NOMO-1 treated with dmso at 0.1 percent for 144 hours (cell line): ENCODE measurements around the gene DLG2.
"Not testable (repeated sequence)": the region's sequence is repeated elsewhere in the genome, so short reads cannot be mapped to it uniquely, and the experiment has no call there.

ENCODE experiments used
- DNase-seq: peaks from one replicate; lab custom pipeline; 2025; ENCODE audit not compliant: unreplicated experiment; lab: John Stamatoyannopoulos, UW

DLG2 gene

DNA sequence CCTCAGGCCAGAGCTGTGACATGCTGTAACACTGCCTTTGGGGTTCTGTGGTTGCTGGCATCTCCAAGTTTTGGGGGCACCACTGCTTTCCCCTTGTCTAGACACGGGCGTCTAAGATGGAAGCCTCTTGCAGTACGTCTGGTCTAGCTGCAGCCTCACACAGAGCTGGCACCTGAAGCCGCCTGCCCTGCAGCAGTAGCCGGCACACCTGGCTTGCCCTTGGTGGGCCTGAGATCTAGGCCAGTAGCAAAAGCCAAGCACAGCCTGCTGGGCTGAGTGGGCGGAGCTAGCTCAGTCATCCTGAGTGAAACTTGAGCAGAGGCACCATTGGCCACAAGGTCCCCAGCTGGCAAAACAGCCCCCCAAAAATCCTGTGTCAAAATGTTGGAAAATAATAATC is 154.2 kb downstream of the DLG2 start:
- no peak for DNase-seq

DNA sequence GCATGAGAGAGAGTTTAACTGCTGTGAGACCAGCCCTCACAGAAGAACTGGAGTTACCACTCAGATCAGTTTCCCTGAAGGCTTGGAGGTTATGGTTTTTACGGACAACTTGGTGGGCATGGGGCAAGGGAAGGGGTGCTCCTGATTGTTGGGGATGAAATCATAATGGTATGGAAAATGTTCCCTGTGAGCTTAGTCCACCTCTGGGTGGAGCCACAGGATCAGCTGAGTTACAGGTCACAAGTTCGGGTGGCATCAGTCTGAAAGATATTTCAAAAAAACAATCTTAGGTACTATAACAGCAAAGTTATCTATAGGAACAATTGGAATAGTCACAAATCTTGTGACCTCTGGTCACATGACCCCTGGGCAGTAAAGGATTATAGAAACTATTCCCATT is 162.9 kb downstream of the DLG2 start:
- DNase-seq: no peak

DNA sequence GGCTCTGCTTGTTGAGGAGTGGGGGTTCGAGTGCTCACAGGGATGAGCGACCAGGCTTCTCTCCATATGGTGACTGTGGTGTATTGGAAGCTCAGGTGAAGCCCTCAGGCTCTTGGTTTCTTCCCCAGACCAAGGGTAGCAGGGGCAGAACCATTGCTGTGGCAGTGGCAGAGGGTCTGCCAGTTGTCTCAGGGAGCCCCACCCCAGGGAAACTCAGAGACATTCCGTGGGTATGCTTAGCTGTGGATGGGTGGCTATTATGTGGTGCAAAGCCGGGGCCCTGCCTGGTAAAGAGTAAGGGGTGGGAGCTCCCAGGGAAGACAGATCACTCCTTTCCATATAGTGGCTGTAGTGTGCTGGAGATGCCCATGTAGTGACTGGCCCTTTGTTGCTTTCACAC is 167.8 kb downstream of the DLG2 start:
- DNase-seq: no peak

DNA sequence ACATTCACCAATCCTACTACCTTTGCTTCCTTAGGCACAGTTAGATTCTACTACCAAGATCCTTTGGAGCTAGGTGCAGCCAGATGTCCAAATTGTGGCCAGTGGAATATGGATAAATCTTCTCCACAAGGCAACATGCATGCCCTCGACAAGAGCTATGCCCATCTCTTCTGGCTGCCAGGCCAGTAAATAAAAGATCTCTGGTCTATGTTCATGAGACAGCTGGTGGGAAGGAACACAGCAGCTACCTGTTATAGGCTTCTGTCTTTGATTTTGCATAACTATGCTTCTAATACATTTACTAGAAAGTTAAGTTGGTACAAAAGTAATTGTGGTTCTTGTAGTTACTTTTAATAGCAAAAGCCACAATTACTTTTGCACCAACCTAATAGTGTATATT is 182.7 kb downstream of the DLG2 start:
- DNase-seq: no peak

DNA sequence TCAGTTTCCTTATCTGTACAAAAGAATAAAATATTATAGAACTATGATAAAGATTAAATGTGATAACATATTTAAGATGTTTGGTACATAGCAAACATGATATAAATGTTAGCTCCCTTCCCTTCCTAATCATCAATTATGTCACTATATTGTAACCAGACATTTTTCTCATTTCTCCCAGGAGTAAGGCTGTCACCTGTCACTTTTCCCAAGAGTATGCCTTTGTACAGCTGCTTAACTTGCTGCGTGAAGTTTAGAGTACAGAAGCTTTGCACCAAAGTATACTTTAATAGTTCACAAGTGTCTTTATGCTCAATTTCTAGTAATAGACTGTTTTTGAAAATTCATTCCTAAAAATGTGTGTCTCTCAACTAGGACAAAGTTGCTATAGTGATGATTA is 186.9 kb downstream of the DLG2 start:
- DNase-seq: no peak

DNA sequence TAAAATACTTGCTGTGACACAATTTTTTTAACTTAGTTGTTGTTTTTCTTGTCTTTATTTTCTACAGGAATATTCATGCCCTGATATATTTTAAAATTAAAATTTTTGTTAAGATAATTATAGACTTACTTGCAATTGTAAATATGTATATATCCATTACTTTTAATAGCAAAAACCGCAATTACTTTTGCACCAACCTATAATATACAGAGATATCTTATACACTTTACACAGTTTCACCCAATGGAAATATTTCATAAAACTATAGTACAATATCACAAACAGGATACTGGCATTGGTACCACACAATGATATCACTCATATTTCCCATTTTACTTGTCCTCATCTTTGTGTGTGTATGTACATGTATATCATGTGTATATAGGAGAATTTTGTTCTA is 188.8 kb downstream of the DLG2 start:
- DNase-seq: no peak

DNA sequence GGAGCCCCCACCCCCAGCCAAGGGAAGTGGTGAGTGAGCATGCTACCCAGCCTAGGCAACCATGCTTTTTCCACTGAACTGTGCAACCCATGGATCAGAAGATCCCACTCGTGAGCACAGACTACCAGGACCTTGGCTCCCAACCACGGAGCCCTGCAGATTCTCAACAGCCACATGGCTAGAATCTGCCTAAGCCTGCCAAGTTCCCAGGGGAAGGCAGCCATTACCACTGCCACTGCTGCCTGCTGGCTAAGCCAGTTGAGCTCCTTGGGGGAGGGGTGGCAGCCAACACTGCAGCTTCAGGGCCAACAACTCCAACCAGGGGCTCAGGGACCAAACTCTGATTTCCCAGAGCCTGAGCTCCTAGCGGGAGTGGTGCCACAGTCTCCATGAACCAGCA is 195.8 kb downstream of the DLG2 start:
- DNase-seq: no peak

DNA sequence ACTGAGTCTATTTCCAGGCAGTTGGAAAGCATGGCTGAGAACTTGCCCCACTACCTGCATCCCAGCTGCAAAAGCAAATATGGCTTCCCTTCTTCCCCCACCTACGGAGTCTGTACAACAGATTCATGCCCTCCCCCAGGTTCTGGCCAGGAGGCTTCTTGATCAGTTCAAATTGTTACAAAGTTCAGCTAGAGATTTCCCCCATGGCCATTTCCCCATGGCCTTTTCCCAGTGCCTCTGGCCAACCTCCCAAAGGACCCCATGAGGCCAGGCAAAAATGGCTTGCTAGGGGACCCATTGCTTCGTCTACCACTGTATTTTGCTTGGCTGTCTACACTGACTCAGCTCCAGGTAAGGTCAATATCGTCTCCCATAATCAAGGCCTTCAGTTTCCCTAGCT is 203.3 kb downstream of the DLG2 start:
- no peak for DNase-seq

DNA sequence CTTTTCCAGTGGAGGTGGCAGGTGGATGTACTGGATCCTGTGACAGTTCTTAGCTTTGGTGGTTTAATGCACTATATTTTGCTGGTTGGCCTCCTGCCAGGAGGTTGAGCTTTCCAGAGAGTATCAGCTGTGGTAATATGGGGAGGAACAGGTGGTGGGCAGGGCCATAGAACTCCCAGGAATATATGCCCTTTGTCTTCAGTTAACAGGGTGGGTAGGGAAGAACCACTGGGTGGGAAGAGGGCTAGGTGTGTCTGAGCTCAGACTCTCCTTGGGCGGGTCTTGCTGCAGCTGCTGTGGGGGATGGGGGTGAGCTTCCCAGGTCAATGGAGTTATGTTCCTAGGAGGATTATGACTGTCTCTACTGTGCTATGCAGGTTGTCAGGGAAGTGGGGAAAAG is 203.8 kb downstream of the DLG2 start:
- DNase-seq: no peak

DNA sequence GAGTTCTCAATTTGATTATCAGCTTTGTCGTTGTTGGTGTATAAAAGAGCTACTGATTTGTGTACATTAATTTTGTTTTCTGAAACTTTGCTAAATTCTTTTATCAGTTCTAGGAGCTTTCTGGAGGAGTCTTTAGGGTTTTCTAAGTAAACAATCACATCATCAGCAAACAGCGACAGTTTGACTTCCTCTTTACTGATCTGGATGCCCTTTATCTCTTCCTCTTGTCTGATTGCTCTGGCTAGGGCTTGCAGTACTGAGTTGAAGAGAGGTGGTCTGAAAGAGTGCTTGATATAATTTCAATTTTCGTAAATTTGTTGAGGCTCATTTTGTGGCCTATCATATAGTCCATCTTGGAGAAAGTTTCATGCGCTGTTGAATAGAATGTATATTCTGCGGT is 213.0 kb downstream of the DLG2 start:
- no peak for DNase-seq

DNA sequence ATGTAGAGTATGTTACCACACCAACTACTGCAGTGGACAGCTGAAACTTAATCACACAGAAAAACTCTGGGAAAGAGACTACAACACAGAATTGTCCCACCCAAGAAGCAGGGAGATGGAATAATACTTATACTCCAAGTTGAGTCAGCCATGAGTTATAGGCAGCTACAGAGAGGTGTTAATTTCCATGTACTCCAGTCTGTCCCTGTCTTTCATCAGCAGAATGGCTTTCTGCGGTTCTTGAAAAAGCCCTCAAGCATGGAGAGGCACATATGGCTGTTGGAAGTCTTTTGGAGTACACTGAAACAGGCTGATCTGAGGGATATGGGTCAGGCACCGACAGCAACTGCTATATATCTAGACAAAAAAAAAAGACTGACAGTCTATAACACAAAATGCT is 219.5 kb downstream of the DLG2 start:
- DNase-seq: no peak

DNA sequence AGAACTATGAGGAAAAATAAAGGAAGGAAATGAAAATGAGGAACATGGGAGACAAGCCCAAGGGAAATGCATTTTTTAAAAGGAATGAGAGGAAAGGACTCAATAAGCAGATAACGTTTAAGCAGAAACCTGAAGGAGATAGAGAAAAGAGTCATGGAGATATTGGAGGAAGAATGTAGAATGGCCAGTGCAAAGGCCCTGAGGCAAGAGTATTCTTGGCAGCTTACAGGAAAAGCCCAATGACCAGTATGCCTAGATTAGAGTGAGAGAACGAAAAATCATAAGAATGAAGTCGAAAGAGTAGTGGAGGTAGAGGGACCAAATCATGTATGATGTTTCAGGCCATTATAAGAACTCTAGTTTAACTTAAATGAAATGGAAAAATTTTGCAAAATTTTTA is 220.3 kb downstream of the DLG2 start:
- DNase-seq: no peak

DNA sequence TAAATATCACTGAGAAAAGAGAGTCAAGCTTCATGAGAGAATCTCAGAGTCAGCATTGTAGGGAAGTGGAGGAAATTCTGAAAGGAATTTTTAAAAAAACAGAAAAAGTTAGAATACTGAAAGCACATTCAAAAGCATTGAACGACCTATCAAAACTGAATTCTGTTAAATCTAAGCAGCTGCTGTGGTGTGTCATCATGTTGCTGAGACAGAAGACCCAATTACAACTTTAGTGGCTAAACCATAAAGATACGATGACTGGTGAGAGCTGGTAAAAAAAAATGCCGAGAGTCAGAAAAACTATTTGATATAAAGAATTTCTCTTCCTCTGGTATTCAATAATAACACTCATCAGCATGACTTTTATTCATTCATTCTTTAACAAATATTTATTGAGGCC is 220.8 kb downstream of the DLG2 start:
- no peak for DNase-seq

DNA sequence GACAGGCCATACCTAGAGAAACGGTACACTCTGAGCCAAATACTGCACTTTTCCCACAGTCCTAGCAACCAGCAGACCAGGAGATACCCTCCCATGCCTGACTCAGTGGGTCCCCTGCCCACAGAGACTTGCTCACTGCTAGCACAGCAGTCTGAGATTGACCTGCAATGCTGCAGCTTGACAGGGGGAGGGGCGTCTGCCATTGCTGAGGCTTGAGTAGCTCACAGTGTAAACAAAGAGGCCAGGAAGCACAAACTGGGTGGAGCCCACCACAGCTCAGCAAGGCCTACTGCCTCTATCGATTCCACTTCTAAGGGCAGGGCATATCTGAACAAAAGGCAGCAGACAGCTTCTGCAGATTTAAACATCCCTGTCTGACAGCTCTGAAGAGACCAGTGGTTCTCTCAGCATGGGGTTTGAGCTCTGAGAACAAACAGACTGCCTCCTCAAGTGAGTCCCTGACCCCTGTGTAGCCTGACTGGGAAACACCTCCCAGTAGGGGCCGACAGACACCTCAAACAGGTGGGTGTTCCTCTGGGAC is 231.6 kb downstream of the DLG2 start:
- DNase-seq: not testable (repeated sequence)

DNA sequence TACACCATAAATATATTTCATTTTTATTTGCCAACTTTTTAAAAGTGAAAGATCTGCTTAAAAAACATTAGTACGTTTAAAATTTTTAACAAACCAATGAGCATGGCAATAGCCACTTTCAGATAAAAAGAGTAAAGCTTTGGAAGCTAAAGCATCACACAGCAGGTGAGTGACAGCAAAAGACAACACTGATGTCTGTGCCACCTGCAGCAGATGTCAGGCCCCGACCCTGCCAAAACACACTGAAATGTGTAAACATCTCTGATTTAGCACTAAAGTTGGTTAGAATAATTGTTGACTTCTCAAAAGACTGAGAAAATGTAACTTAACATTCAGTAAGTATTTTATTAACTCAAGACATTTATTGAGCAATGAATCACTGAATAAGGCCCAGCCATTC is 232.9 kb downstream of the DLG2 start:
- no peak for DNase-seq

DNA sequence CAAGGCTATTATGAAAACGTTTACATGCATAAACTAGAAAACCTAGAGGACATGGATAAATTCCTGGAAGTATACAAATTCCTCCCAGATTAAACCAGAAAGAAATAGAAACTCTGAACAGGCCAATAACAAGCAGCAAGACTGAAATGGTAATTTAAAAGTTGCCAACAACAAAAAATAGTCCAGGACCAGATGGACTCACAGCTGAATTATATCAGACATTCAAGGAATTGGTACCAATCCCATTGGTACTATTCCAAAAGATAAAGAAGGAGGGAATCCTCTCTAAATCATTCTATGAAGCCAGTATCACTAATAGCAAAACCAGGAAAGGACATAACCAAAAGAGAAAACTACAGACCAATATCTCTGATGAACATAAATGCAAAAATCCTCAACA is 236.0 kb downstream of the DLG2 start:
- DNase-seq: no peak

DNA sequence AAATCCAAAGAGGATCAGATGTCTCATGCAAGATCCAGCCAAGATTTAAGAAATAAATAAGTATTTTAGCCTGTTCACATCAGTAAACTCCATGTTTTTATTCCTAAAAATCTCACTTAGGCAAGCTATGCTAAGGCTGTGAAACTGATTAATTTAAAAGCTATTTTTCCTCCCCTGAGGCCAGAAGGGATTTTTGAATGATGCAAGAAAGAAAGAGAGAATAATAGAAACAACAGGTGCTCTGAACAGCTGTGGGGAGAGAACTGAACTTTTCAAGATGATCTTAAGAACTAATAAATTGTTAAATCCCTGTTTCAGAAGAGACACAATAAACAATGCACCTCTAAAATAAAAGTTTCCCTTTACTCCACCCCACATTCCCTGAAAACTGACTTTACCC is 241.6 kb downstream of the DLG2 start:
- DNase-seq: no peak

DNA sequence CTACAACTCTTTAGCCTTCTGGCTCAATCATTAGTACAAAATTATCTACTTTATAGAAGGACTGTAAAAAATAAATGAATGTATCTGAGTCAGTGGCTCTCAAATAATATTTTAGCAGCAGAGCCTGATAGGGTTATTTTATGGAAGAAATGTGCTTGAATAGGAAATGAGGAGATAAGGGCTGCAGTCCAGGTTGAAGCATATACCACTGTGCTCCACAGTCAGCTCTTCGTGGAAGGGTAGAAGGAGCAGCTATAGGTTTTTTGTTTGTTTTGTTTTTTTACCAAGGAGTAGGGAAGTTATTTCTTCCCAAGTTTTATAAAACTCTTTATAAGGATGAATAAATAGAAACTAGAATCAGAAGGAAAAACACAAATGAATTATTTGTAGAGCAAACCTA is 242.0 kb downstream of the DLG2 start:
- no peak for DNase-seq

DNA sequence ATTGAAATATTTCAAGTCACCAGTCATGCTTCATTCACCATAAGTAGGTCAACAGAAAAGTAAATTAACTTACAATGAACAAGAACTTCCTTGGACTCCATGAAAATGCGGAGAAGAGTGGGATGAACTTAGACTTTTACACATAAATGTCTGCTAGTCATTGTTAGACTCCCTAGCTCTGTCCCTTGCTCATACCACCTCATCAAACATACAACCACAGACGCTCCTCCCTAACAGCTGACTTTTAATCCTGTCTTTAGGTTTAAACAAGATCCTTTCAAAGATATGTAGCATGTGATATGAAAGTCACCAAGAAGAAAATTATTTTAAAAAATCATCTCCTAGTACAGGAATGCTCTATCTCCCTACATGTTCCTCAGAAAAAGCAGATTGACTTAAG is 248.1 kb downstream of the DLG2 start:
- DNase-seq: no peak

DNA sequence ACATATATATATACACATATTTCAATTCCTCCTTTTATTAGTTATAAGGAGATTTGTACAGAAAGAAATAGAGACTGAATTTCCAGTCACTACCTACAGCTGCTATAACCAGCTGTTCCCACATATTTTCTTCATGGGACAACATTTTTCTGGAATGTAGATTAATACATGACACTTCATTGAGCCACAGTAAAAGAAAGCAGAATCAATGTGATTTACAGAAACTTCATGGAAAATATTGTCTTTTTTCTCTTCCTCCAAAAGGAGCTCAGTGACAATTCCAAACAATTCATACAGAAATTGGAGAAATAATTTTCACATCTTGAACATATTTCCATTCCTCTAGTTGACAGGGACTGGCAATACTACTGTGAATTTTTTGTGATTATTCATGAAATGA is 249.2 kb downstream of the DLG2 start:
- no peak for DNase-seq

DNA sequence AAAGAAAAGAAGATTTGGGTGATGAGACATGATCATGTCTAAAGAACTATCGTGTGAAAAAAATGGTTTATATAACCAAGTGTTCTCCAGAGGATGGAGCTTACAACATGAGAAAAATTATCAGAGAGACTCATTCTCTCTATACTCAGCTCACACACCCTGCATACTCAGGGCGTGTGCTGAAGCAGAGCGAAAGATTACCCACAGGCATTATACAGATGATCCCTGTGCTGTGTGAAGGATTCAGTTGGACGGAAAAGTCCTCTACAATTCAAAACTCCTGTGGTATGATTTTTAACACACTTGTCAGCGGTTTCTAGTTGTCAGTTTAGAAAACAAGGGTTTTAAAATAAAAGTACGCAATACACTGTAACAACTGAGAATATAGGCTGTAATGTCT is 267.3 kb downstream of the DLG2 start:
- DNase-seq: no peak

DNA sequence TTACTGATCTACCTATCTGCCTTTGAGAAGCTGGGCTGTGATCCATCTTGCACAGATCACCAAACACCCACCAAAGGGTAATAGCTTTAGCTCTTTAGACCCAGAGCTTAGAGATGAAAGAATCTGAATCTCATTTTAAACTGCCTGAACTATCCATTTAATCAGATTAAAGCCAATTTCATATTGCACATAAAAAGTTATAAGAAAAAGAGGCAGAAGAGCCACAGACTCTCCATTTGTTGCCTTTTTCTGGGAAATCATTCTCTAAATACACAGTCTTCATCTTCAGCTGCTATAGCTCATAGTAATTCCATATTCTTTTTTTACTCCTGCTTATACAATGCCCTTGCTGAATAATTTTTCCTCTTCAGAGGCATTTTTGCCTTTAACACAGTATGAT is 271.2 kb downstream of the DLG2 start:
- DNase-seq: no peak

DNA sequence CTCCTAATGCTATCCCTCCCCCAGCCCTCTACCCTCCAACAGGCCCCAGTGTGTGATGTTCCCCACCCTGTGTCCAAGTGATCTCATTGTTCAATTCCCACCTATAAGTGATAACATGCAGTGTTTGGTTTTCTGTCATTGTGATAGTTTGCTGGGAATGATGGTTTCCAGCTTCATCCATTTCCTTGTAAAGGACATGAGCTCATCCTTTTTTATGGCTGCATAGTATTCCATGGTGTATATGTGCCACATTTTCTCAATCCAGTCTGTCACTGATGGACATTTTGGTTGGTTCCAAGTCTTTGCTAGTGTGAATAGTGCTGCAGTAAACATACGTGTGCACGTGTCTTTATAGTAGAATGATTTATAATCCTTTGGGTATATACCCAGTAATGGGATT is 277.6 kb downstream of the DLG2 start:
- not testable (repeated sequence) for DNase-seq

DNA sequence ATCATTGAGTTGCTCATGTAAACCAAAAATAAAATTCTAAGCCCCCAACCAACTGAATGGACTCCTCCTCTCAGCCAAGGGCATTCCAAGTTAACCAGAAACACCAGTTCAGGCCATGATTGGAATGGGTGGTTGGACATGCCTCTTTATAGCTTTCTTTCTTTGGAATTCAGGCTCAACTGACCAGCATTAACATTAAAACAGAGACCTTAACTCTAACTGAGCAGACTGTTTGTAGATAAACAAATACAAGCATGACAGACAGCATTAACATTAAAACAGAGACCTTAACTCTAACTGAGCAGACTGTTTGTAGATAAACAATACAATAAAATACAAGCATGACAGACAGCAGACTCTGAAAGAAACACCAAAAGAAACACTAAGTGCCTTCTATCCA is 278.2 kb downstream of the DLG2 start:
- no peak for DNase-seq
